Neural cell (in vitro differentiated cells): ENCODE data around the gene SHISA5. TPM values are rescaled to one million over a fixed set of nuclear protein-coding genes. Genes with fewer than 3 reads are reported as not detected.
"Not testable (repeated sequence)": the region's sequence is repeated elsewhere in the genome, so short reads cannot be mapped to it uniquely, and the experiment has no call there.

Experiments used
- H2AFZ ChIP-seq: fragments of 200-600, 300-800 bp; sonication (generic), shearing (Covaris generic); 2 replicates; pipeline ENCODE4 v1.6.0; 2014; ENCODE audit warnings: low read depth, mild to moderate bottlenecking, antibody characterized with exemption, low read length, moderate library complexity
- H3F3A ChIP-seq: fragments of 200-600 bp; shearing (Covaris generic); 2 replicates; pipeline ENCODE4 v1.6.1; 2016; ENCODE audit warnings: mild to moderate bottlenecking, moderate library complexity, mixed read lengths, antibody characterized with exemption, low read length; ENCODE audit not compliant: insufficient read depth, poor library complexity, severe bottlenecking
- H3K27ac ChIP-seq: fragments of 200-600, 300-800 bp; sonication (generic), shearing (Covaris generic); 2 replicates; pipeline ENCODE4 v1.5.1; 2014; ENCODE audit warnings: mild to moderate bottlenecking, low read length, moderate library complexity
- H3K27me3 ChIP-seq: fragments of 300-800, 200-600 bp; sonication (generic), shearing (Covaris generic); 2 replicates; pipeline ENCODE4 v1.6.0; 2014; ENCODE audit warnings: mild to moderate bottlenecking, low read depth, low read length, moderate library complexity; ENCODE audit not compliant: insufficient read depth
- H3K36me3 ChIP-seq: fragments of 300-800, 200-600 bp; sonication (generic), shearing (Covaris generic); 2 replicates; pipeline ENCODE4 v1.5.1; 2014; ENCODE audit warnings: mild to moderate bottlenecking, antibody characterized with exemption, low read length, moderate library complexity; ENCODE audit not compliant: insufficient read depth
- H3K4me2 ChIP-seq: fragments of 300-800, 200-600 bp; sonication (generic), shearing (Covaris generic); 2 replicates; pipeline ENCODE4 v1.6.0; 2014; ENCODE audit warnings: mild to moderate bottlenecking, low read length
- H3K4me3 ChIP-seq: fragments of 300-800, 200-600 bp; sonication (generic), shearing (Covaris generic); 2 replicates; pipeline ENCODE4 v1.5.1; 2014; ENCODE audit warnings: mild to moderate bottlenecking, low read length, moderate library complexity
- H3K79me2 ChIP-seq: fragments of 200-600 bp; shearing (Covaris generic); replicated peaks from 2 replicates; pipeline ENCODE4 v1.6.0; 2014; ENCODE audit warnings: mild to moderate bottlenecking, low read length, moderate library complexity; ENCODE audit not compliant: insufficient read depth
- H3K9ac ChIP-seq: fragments of 300-800, 200-600 bp; sonication (generic), shearing (Covaris generic); 2 replicates; pipeline ENCODE4 v1.6.1; 2016; ENCODE audit warnings: mild to moderate bottlenecking, low read length, mixed read lengths
- H3K9me2 ChIP-seq: fragments of 200-600 bp; shearing (Covaris generic); 2 replicates; pipeline ENCODE4 v1.6.1; 2016; ENCODE audit warnings: mild to moderate bottlenecking, low read length, mixed read lengths; ENCODE audit not compliant: insufficient read depth
- H3K9me3 ChIP-seq: fragments of 200-600, 300-800 bp; sonication (generic), shearing (Covaris generic); 2 replicates; pipeline ENCODE4 v1.6.1; 2016; ENCODE audit warnings: mild to moderate bottlenecking, mixed run types, low read length, moderate library complexity, mixed read lengths
- H4K20me1 ChIP-seq: fragments of 200-600 bp; shearing (Covaris generic); 2 replicates; pipeline ENCODE4 v1.6.1; 2016; ENCODE audit warnings: mild to moderate bottlenecking, mixed run types; ENCODE audit not compliant: insufficient read depth
- EP300 ChIP-seq: fragments of 450-650 bp; conservative IDR thresholded peaks from 2 replicates; pipeline ENCODE4 v1.6.1; 2014; ENCODE audit warnings: antibody characterized with exemption, mild to moderate bottlenecking, moderate library complexity; ENCODE audit not compliant: poor library complexity, severe bottlenecking
- EZH2 ChIP-seq: fragments of 200-600, 300-800 bp; shearing (Covaris generic), sonication (generic); IDR thresholded peaks from 2 replicates; pipeline ENCODE4 v1.6.1; 2014; ENCODE audit warnings: antibody characterized with exemption, low read length, borderline replicate concordance, mild to moderate bottlenecking; ENCODE audit not compliant: insufficient read depth, poor library complexity, severe bottlenecking
- MXI1 ChIP-seq: fragments of 450-650 bp; conservative IDR thresholded peaks from 2 replicates; pipeline ENCODE4 v1.6.1; 2014; ENCODE audit warnings: antibody characterized with exemption, mild to moderate bottlenecking; ENCODE audit not compliant: poor library complexity, severe bottlenecking
- POLR2AphosphoS5 ChIP-seq: IDR thresholded peaks from 2 replicates; pipeline ENCODE4 v1.6.1; 2012
- RAD21 ChIP-seq: fragments of 450-650 bp; conservative IDR thresholded peaks from 2 replicates; pipeline ENCODE4 v1.6.1; 2014; ENCODE audit warnings: antibody characterized with exemption, mild to moderate bottlenecking, moderate library complexity
- SMC3 ChIP-seq: fragments of 450-650 bp; conservative IDR thresholded peaks from 2 replicates; pipeline ENCODE4 v1.6.1; 2014; ENCODE audit warnings: antibody characterized with exemption, mild to moderate bottlenecking, moderate library complexity; ENCODE audit not compliant: poor library complexity
- TAF1 ChIP-seq: IDR thresholded peaks from 2 replicates; pipeline ENCODE4 v1.6.1; 2012; ENCODE audit warnings: low read depth
- polyA plus RNA-seq: library from polyadenylated mRNA; depleted of rRNA; stranded (reverse); fragments of >200 nt; gene quantifications from 2 replicates; pipeline ENCODE4 v1.2.3, GENCODE V29; 2014
- TF ChIP-seq, protein P1 (sequence below): fragments of 450-650 bp; IDR thresholded peaks from 2 replicates; pipeline ENCODE4 v1.5.1; 2014; ENCODE audit warnings: antibody characterized with exemption, mild to moderate bottlenecking, moderate library complexity; ENCODE audit not compliant: poor library complexity, severe bottlenecking
- TF ChIP-seq, protein P2 (sequence below): IDR thresholded peaks from 2 replicates; pipeline ENCODE4 v1.6.1; 2012; ENCODE audit warnings: borderline replicate concordance

The SHISA5 gene
- polyA plus RNA-seq, 1 donor from 2014 or later, result 121 TPM

DNA sequence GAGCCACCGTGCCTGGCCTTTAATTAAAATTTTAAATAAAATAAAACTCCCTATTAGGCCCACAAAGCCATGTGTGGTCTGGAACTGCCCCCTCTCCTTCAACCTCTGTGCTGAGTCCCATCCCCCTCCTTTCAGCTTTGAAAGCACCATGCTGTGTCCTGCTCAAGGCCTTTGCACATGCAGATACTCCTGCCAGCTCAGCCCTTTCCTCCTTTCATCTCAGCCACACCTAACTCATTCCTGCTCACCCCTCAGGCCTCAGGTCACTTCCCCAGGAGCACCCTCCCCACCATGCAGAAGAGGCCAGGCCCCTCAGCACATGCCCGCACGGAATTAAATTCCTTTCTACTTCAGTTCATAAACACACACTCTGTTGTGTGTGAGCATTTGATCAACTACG, 29.4 kb downstream of the SHISA5 start:
- Histone ChIP-seq H3K9ac (no peak overlapping the region), H3K9me2 (no peaks in the 10 kb centered on the region), H3K4me2 (no peak overlapping the region), H2AFZ (no peak overlapping the region), H3K27me3 (no peaks in the 10 kb centered on the region), H4K20me1 (no peaks in the 10 kb centered on the region), H3K9me3 (no peaks in the 10 kb centered on the region), H3K79me2 (peaks cover 15% of the 10 kb centered on the region), H3K4me3 (no peak overlapping the region), H3F3A (no peaks in the 10 kb centered on the region), H3K27ac (no peak overlapping the region), H3K36me3 (no peaks in the 10 kb centered on the region)
- TF ChIP-seq TAF1 (no peak), POLR2AphosphoS5 (no peak), EP300 (no peak), MXI1 (no peak), EZH2 (no peak), RAD21 (no peak), SMC3 (no peak)
- TF ChIP-seq, protein P1, sequence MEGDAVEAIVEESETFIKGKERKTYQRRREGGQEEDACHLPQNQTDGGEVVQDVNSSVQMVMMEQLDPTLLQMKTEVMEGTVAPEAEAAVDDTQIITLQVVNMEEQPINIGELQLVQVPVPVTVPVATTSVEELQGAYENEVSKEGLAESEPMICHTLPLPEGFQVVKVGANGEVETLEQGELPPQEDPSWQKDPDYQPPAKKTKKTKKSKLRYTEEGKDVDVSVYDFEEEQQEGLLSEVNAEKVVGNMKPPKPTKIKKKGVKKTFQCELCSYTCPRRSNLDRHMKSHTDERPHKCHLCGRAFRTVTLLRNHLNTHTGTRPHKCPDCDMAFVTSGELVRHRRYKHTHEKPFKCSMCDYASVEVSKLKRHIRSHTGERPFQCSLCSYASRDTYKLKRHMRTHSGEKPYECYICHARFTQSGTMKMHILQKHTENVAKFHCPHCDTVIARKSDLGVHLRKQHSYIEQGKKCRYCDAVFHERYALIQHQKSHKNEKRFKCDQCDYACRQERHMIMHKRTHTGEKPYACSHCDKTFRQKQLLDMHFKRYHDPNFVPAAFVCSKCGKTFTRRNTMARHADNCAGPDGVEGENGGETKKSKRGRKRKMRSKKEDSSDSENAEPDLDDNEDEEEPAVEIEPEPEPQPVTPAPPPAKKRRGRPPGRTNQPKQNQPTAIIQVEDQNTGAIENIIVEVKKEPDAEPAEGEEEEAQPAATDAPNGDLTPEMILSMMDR, result no peak
- TF ChIP-seq, protein P2, sequence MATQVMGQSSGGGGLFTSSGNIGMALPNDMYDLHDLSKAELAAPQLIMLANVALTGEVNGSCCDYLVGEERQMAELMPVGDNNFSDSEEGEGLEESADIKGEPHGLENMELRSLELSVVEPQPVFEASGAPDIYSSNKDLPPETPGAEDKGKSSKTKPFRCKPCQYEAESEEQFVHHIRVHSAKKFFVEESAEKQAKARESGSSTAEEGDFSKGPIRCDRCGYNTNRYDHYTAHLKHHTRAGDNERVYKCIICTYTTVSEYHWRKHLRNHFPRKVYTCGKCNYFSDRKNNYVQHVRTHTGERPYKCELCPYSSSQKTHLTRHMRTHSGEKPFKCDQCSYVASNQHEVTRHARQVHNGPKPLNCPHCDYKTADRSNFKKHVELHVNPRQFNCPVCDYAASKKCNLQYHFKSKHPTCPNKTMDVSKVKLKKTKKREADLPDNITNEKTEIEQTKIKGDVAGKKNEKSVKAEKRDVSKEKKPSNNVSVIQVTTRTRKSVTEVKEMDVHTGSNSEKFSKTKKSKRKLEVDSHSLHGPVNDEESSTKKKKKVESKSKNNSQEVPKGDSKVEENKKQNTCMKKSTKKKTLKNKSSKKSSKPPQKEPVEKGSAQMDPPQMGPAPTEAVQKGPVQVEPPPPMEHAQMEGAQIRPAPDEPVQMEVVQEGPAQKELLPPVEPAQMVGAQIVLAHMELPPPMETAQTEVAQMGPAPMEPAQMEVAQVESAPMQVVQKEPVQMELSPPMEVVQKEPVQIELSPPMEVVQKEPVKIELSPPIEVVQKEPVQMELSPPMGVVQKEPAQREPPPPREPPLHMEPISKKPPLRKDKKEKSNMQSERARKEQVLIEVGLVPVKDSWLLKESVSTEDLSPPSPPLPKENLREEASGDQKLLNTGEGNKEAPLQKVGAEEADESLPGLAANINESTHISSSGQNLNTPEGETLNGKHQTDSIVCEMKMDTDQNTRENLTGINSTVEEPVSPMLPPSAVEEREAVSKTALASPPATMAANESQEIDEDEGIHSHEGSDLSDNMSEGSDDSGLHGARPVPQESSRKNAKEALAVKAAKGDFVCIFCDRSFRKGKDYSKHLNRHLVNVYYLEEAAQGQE, result no peak

DNA sequence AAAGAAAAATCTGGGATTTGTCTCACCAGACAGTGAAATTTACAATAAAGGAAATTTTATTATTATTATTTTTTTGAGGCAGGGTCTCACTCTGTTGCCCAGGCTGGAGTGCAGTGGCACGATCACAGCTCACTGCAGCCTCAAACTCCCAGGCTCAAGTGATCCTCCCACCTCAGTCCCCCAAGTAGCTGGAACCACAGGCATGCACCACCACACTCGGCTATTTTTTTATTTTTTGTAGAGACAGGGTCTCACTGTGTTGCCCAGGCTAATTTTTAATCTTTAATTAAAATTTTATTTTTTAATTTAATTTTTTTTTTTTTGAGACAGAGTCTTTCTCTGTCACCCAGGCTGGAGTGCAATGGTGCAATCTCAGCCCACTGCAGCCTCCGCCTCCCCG, 29.9 kb downstream of the SHISA5 start:
- not testable (repeated sequence) for H3K36me3 ChIP-seq, H4K20me1 ChIP-seq, H3K9me2 ChIP-seq, H3K9me3 ChIP-seq, H3K27ac ChIP-seq, H3F3A ChIP-seq, H3K4me3 ChIP-seq, H3K27me3 ChIP-seq, H3K9ac ChIP-seq, H2AFZ ChIP-seq, H3K4me2 ChIP-seq
- peaks cover 15% of the 10 kb centered on the region for H3K79me2 ChIP-seq

DNA sequence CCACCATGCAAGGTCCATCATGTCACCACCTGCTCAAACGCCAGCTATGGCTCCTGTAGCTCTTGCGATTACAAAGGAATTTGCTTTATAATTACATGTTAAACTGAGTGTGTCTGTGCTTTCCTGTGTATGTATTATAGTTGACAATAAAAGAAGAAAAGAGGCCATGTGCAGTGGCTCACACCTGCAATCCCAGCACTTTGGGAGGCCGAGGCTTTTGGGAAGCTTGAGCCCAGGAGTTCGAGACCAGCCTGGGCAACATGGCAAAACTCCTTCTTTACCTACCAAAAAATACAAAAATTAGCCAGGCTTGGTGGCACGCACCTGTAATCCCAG, 30.4 kb downstream of the SHISA5 start:
- Histone ChIP-seq H3K36me3 (no peaks in the 10 kb centered on the region), H3K4me2 (no peak overlapping the region), H4K20me1 (no peaks in the 10 kb centered on the region), H3K9ac (peak overlapping the region; percentile 90), H2AFZ (peak overlapping the region; percentile 99), H3K27me3 (no peaks in the 10 kb centered on the region), H3K9me3 (no peaks in the 10 kb centered on the region), H3K27ac (peak overlapping the region; percentile 89), H3K4me3 (peak overlapping the region; percentile 73), H3K79me2 (peaks cover 15% of the 10 kb centered on the region), H3F3A (no peaks in the 10 kb centered on the region), H3K9me2 (no peaks in the 10 kb centered on the region)
- no peak for TF ChIP-seq POLR2AphosphoS5
- TF ChIP-seq EZH2, result no peak
- TF ChIP-seq MXI1, result no peak
- TF ChIP-seq TAF1, result no peak
- no peak for TF ChIP-seq SMC3
- no peak for TF ChIP-seq EP300
- TF ChIP-seq, protein P1, result no peak
- TF ChIP-seq, protein P2, result no peak
- no peak for TF ChIP-seq RAD21
